OCI-LY1 (cell line): Measurements from ENCODE around the gene RPS17.

Experiments
- CTCF ChIP-seq: fragments of 200-600 bp; sonication (generic), shearing (Covaris generic); IDR thresholded peaks from 2 replicates; pipeline ENCODE4 v1.5.1; 2017; ENCODE audit warnings: mild to moderate bottlenecking, antibody characterized with exemption, low read length, moderate library complexity, mixed read lengths
- EZH2 ChIP-seq: fragments of 200-600 bp; sonication (generic), shearing (Covaris generic); IDR thresholded peaks from 2 replicates; pipeline ENCODE4 v1.8.0; 2017; ENCODE audit warnings: borderline replicate concordance, mixed run types, mild to moderate bottlenecking, antibody characterized with exemption, low read length, moderate library complexity, mixed read lengths

GRCh38 chr15:82572311-82572710 is 32.1 kb upstream of the RPS17 start:
- no peak for TF ChIP-seq CTCF
- TF ChIP-seq EZH2: no peak
